ENCODE results near the gene MET.

MET gene

GRCh38 chr7:116726713-116727431, 54.9 kb downstream of the MET start:
- Histone ChIP-seq H3K9ac (ENCODE audit: low read length) (no peak overlapping the region), H3K27me3 (ENCODE audit: control insufficient read depth, insufficient read depth, low read length) (no peaks in the 10 kb centered on the region), H3K27ac (ENCODE audit: low read depth, low read length) (no peak overlapping the region), H3K4me3 (ENCODE audit: low read length) (no peak overlapping the region), H3K36me3 (ENCODE audit: control insufficient read depth, insufficient read depth, low read length) (no peaks in the 10 kb centered on the region), H3K4me1 (ENCODE audit: control insufficient read depth, insufficient read depth, low read length) (no peaks in the 10 kb centered on the region)

GRCh38 chr7:116727432-116728009, 55.5 kb downstream of the MET start:
- Histone ChIP-seq H3K36me3 (ENCODE audit: control insufficient read depth, insufficient read depth, low read length) (no peaks in the 10 kb centered on the region), H3K27ac (ENCODE audit: low read depth, low read length) (no peak overlapping the region), H3K4me3 (ENCODE audit: low read length) (no peak overlapping the region), H3K4me1 (ENCODE audit: control insufficient read depth, insufficient read depth, low read length) (no peaks in the 10 kb centered on the region), H3K27me3 (ENCODE audit: control insufficient read depth, insufficient read depth, low read length) (no peaks in the 10 kb centered on the region), H3K9ac (ENCODE audit: low read length) (no peak overlapping the region)

- H3K27ac ChIP-seq (ENCODE audit: low read depth, low read length): no peak overlapping the region
- H3K36me3 ChIP-seq (ENCODE audit: control insufficient read depth, insufficient read depth, low read length): no peaks in the 10 kb centered on the region
- no peaks in the 10 kb centered on the region for H3K4me1 ChIP-seq (ENCODE audit: control insufficient read depth, insufficient read depth, low read length)
- no peaks in the 10 kb centered on the region for H3K27me3 ChIP-seq (ENCODE audit: control insufficient read depth, insufficient read depth, low read length)
- H3K4me3 ChIP-seq (ENCODE audit: low read length): no peak overlapping the region
- no peak overlapping the region for H3K9ac ChIP-seq (ENCODE audit: low read length)
These were observed 56.4 kb downstream of the MET start for GRCh38 chr7:116728413-116728812.

- H3K27me3 ChIP-seq (ENCODE audit: control insufficient read depth, insufficient read depth, low read length): no peaks in the 10 kb centered on the region
- no peak overlapping the region for H3K9ac ChIP-seq (ENCODE audit: low read length)
- H3K4me3 ChIP-seq (ENCODE audit: low read length): no peak overlapping the region
- no peaks in the 10 kb centered on the region for H3K36me3 ChIP-seq (ENCODE audit: control insufficient read depth, insufficient read depth, low read length)
- no peaks in the 10 kb centered on the region for H3K4me1 ChIP-seq (ENCODE audit: control insufficient read depth, insufficient read depth, low read length)
- H3K27ac ChIP-seq (ENCODE audit: low read depth, low read length): no peak overlapping the region
These were observed 58.4 kb downstream of the MET start for GRCh38 chr7:116730097-116731022.

- Histone ChIP-seq H3K27ac (ENCODE audit: low read depth, low read length) (no peak overlapping the region), H3K36me3 (ENCODE audit: control insufficient read depth, insufficient read depth, low read length) (no peaks in the 10 kb centered on the region), H3K4me1 (ENCODE audit: control insufficient read depth, insufficient read depth, low read length) (no peaks in the 10 kb centered on the region)
These were observed 59.0 kb downstream of the MET start for GRCh38 chr7:116731023-116731395.

GRCh38 chr7:116731445-116732335, 59.7 kb downstream of the MET start:
- Histone ChIP-seq H3K4me3 (ENCODE audit: low read length) (no peak overlapping the region), H3K36me3 (ENCODE audit: control insufficient read depth, insufficient read depth, low read length) (no peaks in the 10 kb centered on the region), H3K27ac (ENCODE audit: low read depth, low read length) (no peak overlapping the region), H3K4me1 (ENCODE audit: control insufficient read depth, insufficient read depth, low read length) (no peaks in the 10 kb centered on the region), H3K27me3 (ENCODE audit: control insufficient read depth, insufficient read depth, low read length) (no peaks in the 10 kb centered on the region), H3K9ac (ENCODE audit: low read length) (no peak overlapping the region)

More at GRCh38 chr7:116731023-116731395, 59.0 kb downstream of the MET start:
- H3K27me3 ChIP-seq (ENCODE audit: control insufficient read depth, insufficient read depth, low read length): no peaks in the 10 kb centered on the region
- H3K9ac ChIP-seq (ENCODE audit: low read length): no peak overlapping the region
- no peak overlapping the region for H3K4me3 ChIP-seq (ENCODE audit: low read length)

GRCh38 chr7:116732788-116733694, 61.0 kb downstream of the MET start:
- Histone ChIP-seq H3K36me3 (ENCODE audit: control insufficient read depth, insufficient read depth, low read length) (no peaks in the 10 kb centered on the region), H3K9ac (ENCODE audit: low read length) (no peak overlapping the region), H3K27ac (ENCODE audit: low read depth, low read length) (no peak overlapping the region), H3K4me1 (ENCODE audit: control insufficient read depth, insufficient read depth, low read length) (no peaks in the 10 kb centered on the region), H3K4me3 (ENCODE audit: low read length) (no peak overlapping the region), H3K27me3 (ENCODE audit: control insufficient read depth, insufficient read depth, low read length) (no peaks in the 10 kb centered on the region)

GRCh38 chr7:116733924-116734580, 62.1 kb downstream of the MET start:
- H3K4me3 ChIP-seq (ENCODE audit: low read length): no peak overlapping the region
- H3K4me1 ChIP-seq (ENCODE audit: control insufficient read depth, insufficient read depth, low read length): peaks cover 2% of the 10 kb centered on the region
- H3K9ac ChIP-seq (ENCODE audit: low read length): no peak overlapping the region
- no peak overlapping the region for H3K27ac ChIP-seq (ENCODE audit: low read depth, low read length)
- H3K27me3 ChIP-seq (ENCODE audit: control insufficient read depth, insufficient read depth, low read length): no peaks in the 10 kb centered on the region
- no peaks in the 10 kb centered on the region for H3K36me3 ChIP-seq (ENCODE audit: control insufficient read depth, insufficient read depth, low read length)

- peaks cover 2% of the 10 kb centered on the region for H3K4me1 ChIP-seq (ENCODE audit: control insufficient read depth, insufficient read depth, low read length)
These were observed 62.7 kb downstream of the MET start for GRCh38 chr7:116734710-116735109.

GRCh38 chr7:116736927-116737715, 65.1 kb downstream of the MET start:
- Histone ChIP-seq H3K4me1 (ENCODE audit: control insufficient read depth, insufficient read depth, low read length) (peaks cover 2% of the 10 kb centered on the region), H3K4me3 (ENCODE audit: low read length) (no peak overlapping the region), H3K36me3 (ENCODE audit: control insufficient read depth, insufficient read depth, low read length) (no peaks in the 10 kb centered on the region), H3K27ac (ENCODE audit: low read depth, low read length) (no peak overlapping the region), H3K27me3 (ENCODE audit: control insufficient read depth, insufficient read depth, low read length) (no peaks in the 10 kb centered on the region), H3K9ac (ENCODE audit: low read length) (no peak overlapping the region)

More at GRCh38 chr7:116734710-116735109, 62.7 kb downstream of the MET start:
- Histone ChIP-seq H3K27ac (ENCODE audit: low read depth, low read length) (no peak overlapping the region), H3K36me3 (ENCODE audit: control insufficient read depth, insufficient read depth, low read length) (no peaks in the 10 kb centered on the region), H3K9ac (ENCODE audit: low read length) (no peak overlapping the region), H3K27me3 (ENCODE audit: control insufficient read depth, insufficient read depth, low read length) (no peaks in the 10 kb centered on the region), H3K4me3 (ENCODE audit: low read length) (no peak overlapping the region)
